HepG2 (cell line): Measurements from ENCODE around the gene CENATAC. TPM values are rescaled to one million over a fixed set of nuclear protein-coding genes. Genes with fewer than 3 reads are reported as not detected.

Source experiments
- ATAC-seq: fragments of 200-7000 bp; cut with Tn5 transposase; 3 replicates; pipeline ENCODE4 v1.9.1; 2020; ENCODE audit warnings: mild to moderate bottlenecking, moderate library complexity
- BruUV-seq: library from RNA; stranded (reverse); fragments of 400-500 nt; replicated peaks from 2 replicates; lab custom pipeline; 2021; lab: Mats Ljungman, UMichigan
- CTCF ChIA-PET: fragments of 300-600 bp; formaldehyde crosslinking; extraction: SDS; loops from one replicate; lab custom pipeline; 2021; ENCODE audit warnings: low total read pairs, inconsistent platforms, low intra/inter-chr PET ratio; lab: Yijun Ruan, JAX
- POLR2A ChIA-PET: fragments of 350-600 bp; sonication (Branson Sonifier 250); formaldehyde crosslinking; loops from one replicate; lab custom pipeline; 2020; ENCODE audit warnings: antibody characterized with exemption, inconsistent platforms; lab: Yijun Ruan, JAX
- DNase-seq: peaks from one replicate; pipeline ENCODE4 v3.0.0-alpha.2; 2015; ENCODE audit warnings: low spot score
- FAIRE-seq: peaks from 3 replicates; lab custom pipeline; 2011; peaks lifted over from hg19 to GRCh38; lab: Jason Lieb, UNC
- H2AFZ ChIP-seq: one replicate; pipeline ENCODE4 v1.6.1; 2011; ENCODE audit warnings: low read length, inconsistent platforms
- H3K27ac ChIP-seq: fragments of 300-600 bp; 3 replicates; pipeline ENCODE4 v1.8.0; 2011; ENCODE audit warnings: mixed run types, mild to moderate bottlenecking, mixed read lengths, low read length, inconsistent platforms; ENCODE audit not compliant: insufficient read depth; ENCODE audit errors: extremely low read length
- H3K27me3 ChIP-seq, 2 experiments: fragments of 200-600 bp in 1 of 2; 2 replicates in 1 of 2; 3 replicates in 1 of 2; pipeline versions ENCODE4 v1.6.0 to v1.8.0; 2011; ENCODE audit warnings: low read length in 2 of 2, mild to moderate bottlenecking in 2 of 2, moderate library complexity in 2 of 2, inconsistent platforms in 1 of 2; ENCODE audit not compliant: insufficient read depth in 2 of 2, control insufficient read depth in 1 of 2
- H3K36me3 ChIP-seq, 2 experiments: fragments of 200-600 bp in 1 of 2; replicated peaks in 1 of 2; 2 replicates in 1 of 2; 3 replicates in 1 of 2; pipeline versions ENCODE4 v1.5.1 to v1.8.0; 2011; ENCODE audit warnings: low read length in 2 of 2, inconsistent platforms in 1 of 2; ENCODE audit not compliant: insufficient read depth in 2 of 2, control insufficient read depth in 1 of 2
- H3K4me1 ChIP-seq: 2 replicates; pipeline ENCODE4 v1.5.1; 2012; ENCODE audit warnings: low read length, inconsistent platforms; ENCODE audit not compliant: insufficient read depth
- H3K4me2 ChIP-seq: 2 replicates; pipeline ENCODE4 v1.6.0; 2011; ENCODE audit warnings: low read depth, low read length, inconsistent platforms
- H3K4me3 ChIP-seq, 3 experiments: fragments of 200-600 bp in 1 of 3; sonication (generic), shearing (Covaris generic) in 1 of 3; replicated peaks in 1 of 3; 2 replicates each; pipeline ENCODE4 v1.5.1; 2011 to 2016; ENCODE audit warnings: low read length in 3 of 3, inconsistent platforms in 2 of 3, low read depth in 2 of 3, mild to moderate bottlenecking in 2 of 3, control low read depth in 1 of 3, mixed read lengths in 1 of 3; ENCODE audit not compliant: insufficient read depth in 1 of 3
- H3K79me2 ChIP-seq: one replicate; pipeline ENCODE4 v1.6.1; 2011; ENCODE audit warnings: low read length, inconsistent platforms; ENCODE audit not compliant: insufficient read depth
- H3K9ac ChIP-seq: 2 replicates; pipeline ENCODE4 v1.6.0; 2011; ENCODE audit warnings: mild to moderate bottlenecking, low read depth, low read length, inconsistent platforms; ENCODE audit not compliant: insufficient read depth
- H3K9me3 ChIP-seq: 2 replicates; pipeline ENCODE4 v1.5.1; 2012; ENCODE audit warnings: mild to moderate bottlenecking, low read length
- H4K20me1 ChIP-seq: 2 replicates; pipeline ENCODE4 v1.6.0; 2011; ENCODE audit warnings: inconsistent platforms, mild to moderate bottlenecking, low read length, moderate library complexity; ENCODE audit not compliant: insufficient read depth
- AGO2 ChIP-seq: fragments of 200-400 bp; formaldehyde crosslinking; optimal IDR thresholded peaks from 2 replicates; pipeline ENCODE3; 2017; ENCODE audit warnings: mild to moderate bottlenecking, low read depth, low read length, moderate library complexity
- EEA1 ChIP-seq: sonication (generic); formaldehyde crosslinking; IDR thresholded peaks from 2 replicates; pipeline ENCODE4 v1.5.1; 2020; ENCODE audit warnings: mild to moderate bottlenecking, missing genetic modification reagents, borderline replicate concordance
- HOXD1 ChIP-seq: sonication (generic); formaldehyde crosslinking; IDR thresholded peaks from 2 replicates; pipeline ENCODE4 v1.5.0; 2020; ENCODE audit warnings: missing genetic modification reagents
- MAX ChIP-seq: IDR thresholded peaks from 2 replicates; pipeline ENCODE4 v1.6.1; 2012; ENCODE audit warnings: inconsistent platforms
- NRL ChIP-seq: sonication (generic); formaldehyde crosslinking; IDR thresholded peaks from 2 replicates; pipeline ENCODE4 v1.5.0; 2020; ENCODE audit warnings: missing genetic modification reagents, mild to moderate bottlenecking, moderate library complexity, borderline replicate concordance
- PAF1 ChIP-seq: IDR thresholded peaks from 2 replicates; pipeline ENCODE4 v1.6.1; 2016; ENCODE audit warnings: missing genetic modification reagents, missing compliant biosample characterization
- PITX1 ChIP-seq: sonication (generic); formaldehyde crosslinking; IDR thresholded peaks from 2 replicates; pipeline ENCODE4 v1.5.1; 2020; ENCODE audit warnings: mild to moderate bottlenecking, missing genetic modification reagents
- POLR2AphosphoS5 ChIP-seq: IDR thresholded peaks from 2 replicates; pipeline ENCODE4 v1.6.1; 2012; ENCODE audit warnings: low read depth, low read length
- POLR2G ChIP-seq: fragments of 200-400 bp; formaldehyde crosslinking; IDR thresholded peaks from 2 replicates; pipeline ENCODE4 v1.6.1; 2018; ENCODE audit warnings: mild to moderate bottlenecking, low read depth, low read length, moderate library complexity
- PRMT3 ChIP-seq: sonication (generic); formaldehyde crosslinking; IDR thresholded peaks from 2 replicates; pipeline ENCODE4 v1.8.1; 2022; ENCODE audit warnings: low read depth, mild to moderate bottlenecking, moderate library complexity, missing genetic modification reagents, borderline replicate concordance
- RBM22 ChIP-seq: fragments of 200-400 bp; formaldehyde crosslinking; optimal IDR thresholded peaks from 2 replicates; pipeline ENCODE3; 2017; ENCODE audit warnings: mild to moderate bottlenecking, low read length, moderate library complexity
- SAP130 ChIP-seq: IDR thresholded peaks from 2 replicates; pipeline ENCODE4 v1.6.1; 2016; ENCODE audit warnings: low read depth
- SP2 ChIP-seq: sonication (generic); formaldehyde crosslinking; IDR thresholded peaks from 2 replicates; pipeline ENCODE4 v1.5.1; 2020; ENCODE audit warnings: mild to moderate bottlenecking, missing genetic modification reagents
- U2AF1 ChIP-seq: fragments of 200-400 bp; formaldehyde crosslinking; optimal IDR thresholded peaks from 2 replicates; pipeline ENCODE3; 2017; ENCODE audit warnings: mild to moderate bottlenecking, low read depth, low read length
- ZIK1 ChIP-seq: sonication (generic); formaldehyde crosslinking; IDR thresholded peaks from 2 replicates; pipeline ENCODE4 v1.5.0; 2020; ENCODE audit warnings: mild to moderate bottlenecking, low read depth, missing genetic modification reagents, borderline replicate concordance
- ZMYM4 ChIP-seq: sonication (generic); formaldehyde crosslinking; IDR thresholded peaks from 2 replicates; pipeline ENCODE4 v1.8.1; 2023; ENCODE audit warnings: mild to moderate bottlenecking, missing genetic modification reagents
- ZNF607 ChIP-seq: sonication (generic); formaldehyde crosslinking; IDR thresholded peaks from 2 replicates; pipeline ENCODE4 v1.5.1; 2020; ENCODE audit warnings: missing genetic modification reagents, mild to moderate bottlenecking, borderline replicate concordance
- ZNF780A ChIP-seq: sonication (generic); formaldehyde crosslinking; IDR thresholded peaks from 2 replicates; pipeline ENCODE4 v1.8.0; 2022; ENCODE audit warnings: mild to moderate bottlenecking, missing genetic modification reagents, moderate library complexity
- WGBS: methylation state at CpG from one replicate; pipeline ENCODE4 v1.1.6; 2017; ENCODE audit warnings: low lambda C conversion rate; 5-methylcytosine and 5-hydroxymethylcytosine counted together
- in situ Hi-C: cut with HindIII; loops from 2 replicates; pipeline ENCODE4 v1.10.0; 2017; ENCODE audit warnings: low pct_unique_long_range_greater_than_20kb; ENCODE audit not compliant: extremely low pct_ligation_motif_present
- intact Hi-C: fragments of 100-400 bp; cut with micrococcal nuclease; formaldehyde crosslinking; loops from one replicate; pipeline ENCODE4 v1.10.0; 2022; ENCODE audit not compliant: unreplicated experiment
- polyA plus RNA-seq, 8 experiments: library from polyadenylated mRNA; depleted of rRNA in 3 of 8; stranded (reverse) in 7 of 8; unstranded in 1 of 8; fragments of >200 nt; fragmentation: Illumina TruSeq in 4 of 8; extraction: Trizol in 4 of 8; gene quantifications; 2 replicates each; pipeline versions ENCODE4 v1.2.1 to v1.2.3, GENCODE V29; 2011 to 2016; ENCODE audit warnings: low read depth in 4 of 8, missing spikeins in 1 of 8, mixed read lengths in 1 of 8; ENCODE audit not compliant: insufficient read depth in 1 of 8
- total RNA-seq, 5 experiments: library from RNA; depleted of rRNA; stranded (reverse); fragments of >200 nt; fragmentation: Illumina TruSeq; extraction: Trizol; gene quantifications; 2 replicates each; pipeline ENCODE4 v1.2.3, GENCODE V29; 2016; ENCODE audit warnings: low read depth in 1 of 5

CENATAC gene
- total and polyA plus RNA-seq, 2 of the 13 experiments (the other 11 are each of a cell fraction or from before 2014, with no cell fraction given), result 21.7 to 25.0 TPM

- peaks cover 17% of the 10 kb centered on the region for H4K20me1 ChIP-seq
- no TSS peak for BruUV-seq
- whole genome bisulfite sequencing, result 95% methylated on average over 3 of the region's 3 CpGs
- no peak overlapping the region for H2AFZ ChIP-seq
- H3K4me3 ChIP-seq, result no peak overlapping the region
- peak; percentile 56; the same call in 1 of the 2 replicates for TF ChIP-seq POLR2G
- TF ChIP-seq POLR2AphosphoS5, result peak; percentile 23; the same call in 1 of the 2 replicates
- TF ChIP-seq MAX, result no peak
- 0 out of 2 replicates have a peak, but pooled peaks have one; percentile 11 for TF ChIP-seq SAP130
- peak; percentile 71; the same call in 1 of the 2 replicates for TF ChIP-seq PAF1 (CRISPR knock-in tag)
- no peak for TF ChIP-seq ZNF607 (CRISPR knock-in tag)
- H3K9ac ChIP-seq, result no peak overlapping the region
- H3K36me3 ChIP-seq, result peaks cover 8 to 54% of the 10 kb centered on the region in 2 experiments
- CTCF ChIA-PET, result no interaction called here
- H3K4me2 ChIP-seq, result no peak overlapping the region
- H3K79me2 ChIP-seq, result peaks cover 23% of the 10 kb centered on the region
- H3K4me1 ChIP-seq, result peaks cover 23% of the 10 kb centered on the region
- ATAC-seq, result no peak
- POLR2A ChIA-PET, result interaction anchor here (0.9 to 1.9 kb wide), 3 partner anchors 14 to 72 kb away, joined by 4 to 5 read pairs (median 4); partner anchors contain the start of genes CENATAC and HMBS
- DNase-seq, result no peak
- H3K9me3 ChIP-seq, result no peaks in the 10 kb centered on the region
- H3K27ac ChIP-seq, result no peak overlapping the region
- intact Hi-C loops, result no loop called here
- no peak for FAIRE-seq
- no peaks in the 10 kb centered on the region; a peak in 1 of 5 replicates for H3K27me3 ChIP-seq
- in situ Hi-C loops, result no loop called here
Observed at GRCh38 chr11:119012629-119013170, 14.8 kb downstream of the CENATAC start.

- Histone ChIP-seq H2AFZ (no peak overlapping the region), H3K79me2 (peaks cover 35% of the 10 kb centered on the region), H3K36me3 (peaks cover 8 to 54% of the 10 kb centered on the region in 2 experiments), H3K4me3 (no peak overlapping the region), H3K27ac (no peak overlapping the region), H3K9ac (no peak overlapping the region), H3K9me3 (no peaks in the 10 kb centered on the region), H3K4me1 (peaks cover 23% of the 10 kb centered on the region), H3K4me2 (no peak overlapping the region), H3K27me3 (peaks cover 0 to 4% of the 10 kb centered on the region in 2 experiments; a peak in 2 of 5 replicates), H4K20me1 (peaks cover 17% of the 10 kb centered on the region)
- no peak for FAIRE-seq
- no TSS peak for BruUV-seq
- no peak for DNase-seq
- WGBS, result 96% methylated on average over 17 of the region's 17 CpGs
- CTCF ChIA-PET, result no interaction called here
- POLR2A ChIA-PET, result interaction anchor here (0.8 to 6.9 kb wide), 6 partner anchors 8 to 71 kb away, joined by 3 to 66 read pairs (median 5); partner anchors contain the start of genes CENATAC, SLC37A4 and VPS11
- intact Hi-C loops, result no loop called here
- ATAC-seq, result no peak
- in situ Hi-C loops, result no loop called here
- no peak for TF ChIP-seq NRL
- TF ChIP-seq POLR2G, result peak; percentile 55
- TF ChIP-seq ZNF780A (CRISPR knock-in tag), result no peak
- TF ChIP-seq POLR2AphosphoS5, result peak; percentile 10; the same call in 1 of the 2 replicates
- no peak for TF ChIP-seq ZMYM4 (CRISPR knock-in tag)
- no peak for TF ChIP-seq ZIK1 (CRISPR knock-in tag)
- TF ChIP-seq AGO2, result peak; percentile 55
- no peak for TF ChIP-seq PITX1
- TF ChIP-seq U2AF1, result no peak
- no peak for TF ChIP-seq SP2 (CRISPR knock-in tag)
- no peak for TF ChIP-seq PRMT3 (CRISPR knock-in tag)
- no peak for TF ChIP-seq EEA1 (CRISPR knock-in tag)
- no peak for TF ChIP-seq HOXD1
- TF ChIP-seq RBM22, result peak; percentile 76
Observed at GRCh38 chr11:119014209-119014924, 16.4 kb downstream of the CENATAC start.
